Esophagus muscularis mucosa (tissue), 4 donors: Measurements from ENCODE around the gene VPS72. TPM values are rescaled to one million over a fixed set of nuclear protein-coding genes. Genes with fewer than 3 reads are reported as not detected.

ENCODE experiments used
- DNase-seq: peaks from one replicate; pipeline ENCODE4 v3.0.0-alpha.2; 2017; ENCODE audit errors: extremely low spot score
- H3K27ac ChIP-seq, 4 donors: fragments of 200-600 bp; sonication (generic); replicated peaks in 1 of 4; 1 replicate in 3 of 4; 2 replicates in 1 of 4; pipeline ENCODE4 v1.5.1; 2016 to 2019; ENCODE audit warnings: mild to moderate bottlenecking in 1 of 4
- H3K27me3 ChIP-seq, 4 donors: fragments of 200-600 bp; sonication (generic); one replicate each; pipeline versions ENCODE4 v1.5.1 to v1.6.0; 2016 to 2019
- H3K36me3 ChIP-seq, 4 donors: fragments of 200-600 bp; sonication (generic); one replicate each; pipeline ENCODE4 v1.5.1; 2016 to 2019
- H3K4me1 ChIP-seq, 4 donors: fragments of 200-600 bp; sonication (generic); one replicate each; pipeline ENCODE4 v1.5.1; 2016 to 2019
- H3K4me3 ChIP-seq, 4 donors: fragments of 200-600 bp; sonication (generic); 1 replicate in 2 of 4; 2 replicates in 2 of 4; pipeline ENCODE4 v1.5.1; 2016 to 2019; ENCODE audit warnings: mild to moderate bottlenecking in 4 of 4, moderate library complexity in 1 of 4
- H3K9me3 ChIP-seq, 4 donors: fragments of 200-600 bp; sonication (generic); 1 replicate in 3 of 4; 2 replicates in 1 of 4; pipeline ENCODE4 v1.5.1; 2016 to 2019
- CTCF ChIP-seq, 3 experiments: fragments of 200-600 bp in 2 of 3; fragments of 450-650 bp in 1 of 3; sonication (generic) in 2 of 3; IDR thresholded peaks; one replicate each; pipeline ENCODE4 v1.5.1; 2017 to 2019; ENCODE audit warnings: antibody characterized with exemption in 3 of 3, mild to moderate bottlenecking in 2 of 3, moderate library complexity in 1 of 3
- EP300 ChIP-seq: sonication (generic); formaldehyde crosslinking; IDR thresholded peaks from one replicate; pipeline ENCODE4 v1.6.1; 2017; ENCODE audit warnings: antibody characterized with exemption
- POLR2A ChIP-seq: fragments of 450-650 bp; IDR thresholded peaks from one replicate; pipeline ENCODE4 v1.6.1; 2017; ENCODE audit warnings: antibody characterized with exemption, moderate library complexity, mild to moderate bottlenecking, low read depth
- POLR2AphosphoS5 ChIP-seq, 2 donors: sonication (generic); formaldehyde crosslinking; IDR thresholded peaks; one replicate each; pipeline ENCODE4 v1.6.1; 2017; ENCODE audit warnings: antibody characterized with exemption in 2 of 2
- WGBS: methylation state at CpG from one replicate; pipeline ENCODE4 v1.1.5; 2018; 5-methylcytosine and 5-hydroxymethylcytosine counted together
- intact Hi-C: fragments of 100-400 bp; cut with DNase I; formaldehyde crosslinking; loops from one replicate; pipeline ENCODE4 v1.15.1; 2023
- total RNA-seq, 4 donors: library from RNA; depleted of rRNA; stranded (reverse); fragments of >200 nt; gene quantifications; one replicate each; pipeline versions ENCODE4 v1.1.0 to v1.2.1, GENCODE V29; 2016

VPS72 gene
- total RNA-seq = 10 to 100 TPM; 45.7 to 57.0 (median 54.3) TPM

- TF ChIP-seq POLR2AphosphoS5 (IDR thresholded peaks at IDR 0.05) (peak; percentile 88 to 96), POLR2A (peak; percentile 8), CTCF (IDR thresholded peaks at IDR 0.05) (peak in 2 of 3 experiments; percentile 38 to 49), EP300 (no peak)
- Histone ChIP-seq H3K36me3 (peaks cover under 1 to 12% (median 11%) of the 10 kb centered on the region in 4 donors), H3K9me3 (no peaks in the 10 kb centered on the region), H3K4me1 (peaks cover 28 to 51% (median 45%) of the 10 kb centered on the region in 4 donors), H3K27me3 (no peaks in the 10 kb centered on the region), H3K27ac (peak within 1 kb of the TSS; percentile 89 to 92 (median 91)), H3K4me3 (peak within 1 kb of the TSS; percentile 72 to 93 (median 86))
- WGBS = under 1% methylated on average over 37 of the region's 42 CpGs
- DNase-seq = peak; percentile 96
- intact Hi-C loops = no loop called here
Observed at GRCh38 chr1:151189637-151190445, at the start of gene VPS72. TSS of gene VPS72 (minus strand) at chr1:151190197. CDS start at chr1:151190121, 76 bp downstream.

GRCh38 chr1:151238467-151238739 is 48.4 kb upstream of the VPS72 start:
- DNase-seq = no peak
- peaks cover 0 to 37% (median 23%) of the 10 kb centered on the region in 4 donors for H3K4me1 ChIP-seq
- H3K36me3 ChIP-seq = peaks cover 68 to 100% (median 98%) of the 10 kb centered on the region in 4 donors
- 35% methylated on average over 1 of the region's 1 CpG for WGBS
- no peaks in the 10 kb centered on the region for H3K27me3 ChIP-seq
- H3K4me3 ChIP-seq = no peak overlapping the region
- no peak for TF ChIP-seq EP300
- no peak for TF ChIP-seq CTCF (IDR thresholded peaks at IDR 0.05)
- TF ChIP-seq POLR2AphosphoS5 (IDR thresholded peaks at IDR 0.05) = no peak
- no peak for TF ChIP-seq POLR2A
- peak overlapping the region in 2 of 4 donors; percentile 18 to 20 for H3K27ac ChIP-seq
- H3K9me3 ChIP-seq = no peaks in the 10 kb centered on the region
- intact Hi-C loops = no loop called here

GRCh38 chr1:151237678-151238466 is 47.9 kb upstream of the VPS72 start:
- H3K4me1 ChIP-seq = peaks cover 0 to 37% (median 23%) of the 10 kb centered on the region in 4 donors
- H3K27me3 ChIP-seq = no peaks in the 10 kb centered on the region
- DNase-seq = no peak
- TF ChIP-seq CTCF (IDR thresholded peaks at IDR 0.05) = no peak
- no peak for TF ChIP-seq POLR2A
- TF ChIP-seq POLR2AphosphoS5 (IDR thresholded peaks at IDR 0.05) = no peak
- TF ChIP-seq EP300 = no peak
- H3K9me3 ChIP-seq = no peaks in the 10 kb centered on the region
- intact Hi-C loops = no loop called here
- no peak overlapping the region for H3K4me3 ChIP-seq
- peak overlapping the region in 2 of 4 donors; percentile 20 to 22 for H3K27ac ChIP-seq
- H3K36me3 ChIP-seq = peaks cover 67 to 100% (median 98%) of the 10 kb centered on the region in 4 donors
- WGBS = 70% methylated on average over 4 of the region's 4 CpGs

- Histone ChIP-seq H3K27ac (peak overlapping the region in 1 of 4 donors; percentile 8), H3K9me3 (no peaks in the 10 kb centered on the region), H3K4me3 (no peak overlapping the region), H3K36me3 (peaks cover 73 to 100% (median 99%) of the 10 kb centered on the region in 4 donors), H3K27me3 (no peaks in the 10 kb centered on the region), H3K4me1 (peaks cover 0 to 11% (median 9%) of the 10 kb centered on the region in 4 donors)
- DNase-seq = no peak
- 82% methylated on average over 6 of the region's 6 CpGs for WGBS
- TF ChIP-seq POLR2AphosphoS5 (IDR thresholded peaks at IDR 0.05) (no peak), CTCF (IDR thresholded peaks at IDR 0.05) (no peak), POLR2A (no peak), EP300 (no peak)
- intact Hi-C loops = no loop called here
Observed at GRCh38 chr1:151235235-151235634, 45.2 kb upstream of the VPS72 start.
